SK-N-SH (cell line): ENCODE measurements around the gene PIK3R1. TPM values are rescaled to one million over a fixed set of nuclear protein-coding genes. Genes with fewer than 3 reads are reported as not detected.

Experiments
- CTCF ChIA-PET: fragments of 300-600, 350-600 bp; formaldehyde crosslinking; extraction: SDS; loops from one replicate; lab custom pipeline; 2021; lab: Yijun Ruan, JAX
- POLR2A ChIA-PET: fragments of 350-600 bp; sonication (Branson Sonifier 250); formaldehyde crosslinking; extraction: SDS; loops from one replicate; lab custom pipeline; 2020; ENCODE audit warnings: antibody characterized with exemption, inconsistent platforms; lab: Yijun Ruan, JAX
- DNase-seq: peaks from one replicate; pipeline ENCODE4 v3.0.0; 2012
- H2AFZ ChIP-seq: fragments of 200-600 bp; sonication (generic); 2 replicates; pipeline ENCODE4 v1.8.1; 2016; ENCODE audit warnings: antibody characterized with exemption, mild to moderate bottlenecking, low read depth
- H3F3A ChIP-seq: fragments of 200-600 bp; sonication (generic); replicated peaks from 2 replicates; pipeline ENCODE3; 2016; ENCODE audit warnings: antibody characterized with exemption, mild to moderate bottlenecking; ENCODE audit not compliant: insufficient read depth
- H3K27ac ChIP-seq, 2 experiments: fragments of 200-500 bp in 1 of 2; fragments of 200-600 bp in 1 of 2; sonication (Bioruptor generic) in 1 of 2; sonication (generic), shearing (Covaris generic) in 1 of 2; 2 replicates each; pipeline versions ENCODE4 v1.5.1 to v1.6.1; 2014 to 2016; ENCODE audit warnings: low read depth in 2 of 2, inconsistent platforms in 1 of 2, low read length in 1 of 2, mild to moderate bottlenecking in 1 of 2, mixed read lengths in 1 of 2
- H3K27me3 ChIP-seq: fragments of 200-600 bp; sonication (generic), shearing (Covaris generic); 2 replicates; pipeline ENCODE4 v1.6.1; 2016; ENCODE audit warnings: mixed run types; ENCODE audit not compliant: insufficient read depth
- H3K36me3 ChIP-seq, 2 experiments: fragments of 200-500 bp in 1 of 2; fragments of 200-600 bp in 1 of 2; sonication (Bioruptor generic) in 1 of 2; sonication (generic) in 1 of 2; replicated peaks in 1 of 2; 2 replicates each; pipeline versions ENCODE3 to v1.5.1; 2014 to 2016; ENCODE audit warnings: low read length in 1 of 2, mild to moderate bottlenecking in 1 of 2; ENCODE audit not compliant: insufficient read depth in 2 of 2, control insufficient read depth in 1 of 2
- H3K4me1 ChIP-seq, 2 experiments: fragments of 200-500 bp in 1 of 2; fragments of 200-600 bp in 1 of 2; sonication (Bioruptor generic) in 1 of 2; sonication (generic), shearing (Covaris generic) in 1 of 2; 2 replicates each; pipeline versions ENCODE4 v1.5.1 to v1.6.1; 2014 to 2016; ENCODE audit warnings: low read depth in 1 of 2, low read length in 1 of 2, mixed run types in 1 of 2; ENCODE audit not compliant: insufficient read depth in 2 of 2, control insufficient read depth in 1 of 2
- H3K4me2 ChIP-seq: fragments of 200-600 bp; sonication (generic), shearing (Covaris generic); 2 replicates; pipeline ENCODE4 v1.6.1; 2017; ENCODE audit warnings: mixed run types
- H3K4me3 ChIP-seq, 2 experiments: fragments of 200-500 bp in 1 of 2; fragments of 200-600 bp in 1 of 2; sonication (Bioruptor generic) in 1 of 2; sonication (generic), shearing (Covaris generic) in 1 of 2; 2 replicates each; pipeline versions ENCODE4 v1.5.1 to v1.8.1; 2014 to 2016; ENCODE audit warnings: low read depth in 2 of 2, inconsistent platforms in 1 of 2, low read length in 1 of 2, mild to moderate bottlenecking in 1 of 2, mixed read lengths in 1 of 2, moderate library complexity in 1 of 2
- H3K79me2 ChIP-seq: fragments of 200-600 bp; sonication (generic); 2 replicates; pipeline ENCODE4 v1.8.1; 2017; ENCODE audit warnings: mild to moderate bottlenecking; ENCODE audit not compliant: insufficient read depth
- H3K9ac ChIP-seq: fragments of 200-600 bp; sonication (generic); 2 replicates; pipeline ENCODE4 v1.6.1; 2017; ENCODE audit warnings: mixed run types
- H3K9me2 ChIP-seq: fragments of 200-600 bp; sonication (generic); 2 replicates; pipeline ENCODE4 v1.6.1; 2017; ENCODE audit warnings: mixed run types
- H3K9me3 ChIP-seq: fragments of 200-600 bp; sonication (generic); 2 replicates; pipeline ENCODE4 v1.6.1; 2017; ENCODE audit warnings: mixed run types, mild to moderate bottlenecking, moderate library complexity
- H4K20me1 ChIP-seq: fragments of 200-600 bp; sonication (generic); 2 replicates; pipeline ENCODE4 v1.6.1; 2017; ENCODE audit warnings: mild to moderate bottlenecking, mixed run types; ENCODE audit not compliant: insufficient read depth
- CHD2 ChIP-seq: fragments of 150-350 bp; IDR thresholded peaks from 2 replicates; pipeline ENCODE4 v1.6.1; 2018; ENCODE audit warnings: low read length; ENCODE audit not compliant: partially characterized antibody
- ELF1 ChIP-seq: IDR thresholded peaks from 2 replicates; pipeline ENCODE4 v1.4.0; 2012
- EP300 ChIP-seq, 2 experiments: IDR thresholded peaks; 2 replicates each; pipeline versions ENCODE4 v1.4.0 to v1.6.1; 2012; ENCODE audit warnings: borderline replicate concordance in 1 of 2, low read depth in 1 of 2, low read length in 1 of 2
- EZH2phosphoT487 ChIP-seq: fragments of 200-600 bp; sonication (generic); IDR thresholded peaks from 2 replicates; pipeline ENCODE4 v1.6.1; 2017; ENCODE audit warnings: low read depth, mixed run types, mild to moderate bottlenecking, antibody characterized with exemption, moderate library complexity, borderline replicate concordance
- FOSL2 ChIP-seq: IDR thresholded peaks from 2 replicates; pipeline ENCODE4 v1.4.0; 2012; ENCODE audit warnings: low read depth, mild to moderate bottlenecking, moderate library complexity, borderline replicate concordance
- FOXJ3 ChIP-seq: sonication (generic); formaldehyde crosslinking; IDR thresholded peaks from 2 replicates; pipeline ENCODE4 v1.5.1; 2020; ENCODE audit warnings: mild to moderate bottlenecking, missing genetic modification reagents
- GATA2 ChIP-seq: sonication (generic); formaldehyde crosslinking; IDR thresholded peaks from 2 replicates; pipeline ENCODE4 v1.5.0; 2020; ENCODE audit warnings: mild to moderate bottlenecking, missing genetic modification reagents
- JUND ChIP-seq: IDR thresholded peaks from 2 replicates; pipeline ENCODE4 v1.4.0; 2012
- MEF2A ChIP-seq: IDR thresholded peaks from 2 replicates; pipeline ENCODE4 v1.4.0; 2012; ENCODE audit warnings: low read depth, borderline replicate concordance
- MXI1 ChIP-seq: IDR thresholded peaks from 2 replicates; pipeline ENCODE4 v1.6.1; 2012; ENCODE audit warnings: mild to moderate bottlenecking, low read depth, low read length, improper control_type of control experiment
- NFIC ChIP-seq: IDR thresholded peaks from 2 replicates; pipeline ENCODE4 v1.4.0; 2012; ENCODE audit warnings: borderline replicate concordance
- NRF1 ChIP-seq: IDR thresholded peaks from 2 replicates; pipeline ENCODE4 v1.6.1; 2012; ENCODE audit warnings: low read depth, mild to moderate bottlenecking, low read length
- RAD21 ChIP-seq: IDR thresholded peaks from 2 replicates; pipeline ENCODE4 v1.6.1; 2012; ENCODE audit warnings: mild to moderate bottlenecking, low read length
- TCF12 ChIP-seq: IDR thresholded peaks from 2 replicates; pipeline ENCODE4 v1.4.0; 2012
- USF1 ChIP-seq: IDR thresholded peaks from 2 replicates; pipeline ENCODE4 v1.4.0; 2012; ENCODE audit warnings: low read depth, borderline replicate concordance
- USF2 ChIP-seq: fragments of 150-350 bp; IDR thresholded peaks from 2 replicates; pipeline ENCODE4 v1.6.1; 2017; ENCODE audit warnings: antibody characterized with exemption, low read length, low read depth, borderline replicate concordance
- YY1 ChIP-seq: IDR thresholded peaks from 2 replicates; pipeline ENCODE4 v1.4.0; 2012; ENCODE audit warnings: low read depth, mild to moderate bottlenecking
- WGBS: methylation state at CpG from one replicate; pipeline ENCODE4 v1.1.6; 2017; ENCODE audit warnings: low lambda C conversion rate; 5-methylcytosine and 5-hydroxymethylcytosine counted together
- polyA plus RNA-seq, 3 experiments: library from polyadenylated mRNA; depleted of rRNA; stranded (reverse); fragments of >200 nt; gene quantifications; 2 replicates each; pipeline ENCODE4 v1.2.3, GENCODE V29; 2012

PIK3R1 gene
- polyA plus RNA-seq, 1 of the 3 experiments (the other 2 are of a cell fraction): 2.0 TPM

GRCh38 chr5:68268852-68269130, 53.2 kb downstream of the PIK3R1 start (continued):
- TF ChIP-seq JUND (no peak), GATA2 (CRISPR knock-in tag) (no peak), RAD21 (no peak), USF2 (no peak), TCF12 (no peak), MEF2A (no peak)

GRCh38 chr5:68269820-68270219, 54.3 kb downstream of the PIK3R1 start:
- no peaks in the 10 kb centered on the region for H3K9me2 ChIP-seq
- TF ChIP-seq MXI1 (no peak), MEF2A (no peak), JUND (no peak), GATA2 (CRISPR knock-in tag) (no peak)
- TF ChIP-seq, all 33 proteins: peak for 0
- Histone ChIP-seq H3K79me2 (peaks cover 3% of the 10 kb centered on the region; the same call in 1 of the 2 replicates), H4K20me1 (peaks cover 7% of the 10 kb centered on the region; the same call in 1 of the 2 replicates), H3K27ac (no peak overlapping the region), H3K4me3 (no peak overlapping the region), H3K4me2 (no peak overlapping the region), H3K9me3 (no peaks in the 10 kb centered on the region), H3K9ac (no peak overlapping the region), H3K4me1 (peaks cover 28 to 40% of the 10 kb centered on the region in 2 experiments; a peak in 3 of 4 replicates), H3K36me3 (peaks cover 0 to 6% of the 10 kb centered on the region in 2 experiments), H3K27me3 (no peaks in the 10 kb centered on the region), H3F3A (no peaks in the 10 kb centered on the region), H2AFZ (no peak overlapping the region)
- POLR2A ChIA-PET: no interaction called here
- no peak for DNase-seq
- CTCF ChIA-PET: interaction anchor here (0.6 to 6.9 kb wide), 11 partner anchors 11 to 1455 kb away, joined by 3 to 38 read pairs (median 4); no protein-coding TSS in a partner anchor
- WGBS: 95% methylated on average over 2 of the region's 2 CpGs

- no peaks in the 10 kb centered on the region for H3K27me3 ChIP-seq
- H3K79me2 ChIP-seq: peaks cover 3% of the 10 kb centered on the region; the same call in 1 of the 2 replicates
- POLR2A ChIA-PET: no interaction called here
- peaks cover 29 to 35% of the 10 kb centered on the region in 2 experiments; a peak in 3 of 4 replicates for H3K4me1 ChIP-seq
- no peak overlapping the region for H3K4me3 ChIP-seq
- TF ChIP-seq YY1 (no peak), CHD2 (no peak), FOSL2 (no peak), EP300 (IDR thresholded peaks at IDR 0.05; ENCODE audit: borderline replicate concordance in 1 of 2, low read depth in 1 of 2, low read length in 1 of 2) (no peak), JUND (no peak), NFIC (no peak), NRF1 (no peak), USF1 (no peak), FOXJ3 (CRISPR knock-in tag) (no peak), EZH2phosphoT487 (no peak), ELF1 (no peak), USF2 (no peak)
- no peak overlapping the region for H3K27ac ChIP-seq
- DNase-seq: no peak
- H3K4me2 ChIP-seq: no peak overlapping the region
- H2AFZ ChIP-seq: no peak overlapping the region
- no peaks in the 10 kb centered on the region for H3K9me2 ChIP-seq
- H3K36me3 ChIP-seq: peaks cover 3 to 11% of the 10 kb centered on the region in 2 experiments
- no peaks in the 10 kb centered on the region for H3F3A ChIP-seq
- peaks cover 7% of the 10 kb centered on the region; the same call in 1 of the 2 replicates for H4K20me1 ChIP-seq
- CTCF ChIA-PET: interaction anchor here (0.6 to 6.9 kb wide), 8 partner anchors 11 to 1456 kb away, joined by 3 to 38 read pairs (median 4); no protein-coding TSS in a partner anchor
- H3K9ac ChIP-seq: no peak overlapping the region
- no peaks in the 10 kb centered on the region for H3K9me3 ChIP-seq
Measured at GRCh38 chr5:68270399-68270975, 54.9 kb downstream of the PIK3R1 start.
